Ishikawa (cell line): ENCODE results near the gene IL10RA.

Source experiments
- CEBPB ChIP-seq: IDR thresholded peaks from 2 replicates; pipeline ENCODE4 v1.6.1; 2012
- CREB1 ChIP-seq: IDR thresholded peaks from 2 replicates; pipeline ENCODE4 v1.6.1; 2012; ENCODE audit warnings: low read depth
- EGR1 ChIP-seq: IDR thresholded peaks from 2 replicates; pipeline ENCODE4 v1.6.1; 2012
- EP300 ChIP-seq: IDR thresholded peaks from 2 replicates; pipeline ENCODE4 v1.6.1; 2012; ENCODE audit warnings: borderline replicate concordance
- FOXM1 ChIP-seq: IDR thresholded peaks from 2 replicates; pipeline ENCODE4 v1.6.1; 2012; ENCODE audit warnings: low read depth, borderline replicate concordance
- MAX ChIP-seq: IDR thresholded peaks from 2 replicates; pipeline ENCODE4 v1.6.1; 2012
- NFIC ChIP-seq: IDR thresholded peaks from 2 replicates; pipeline ENCODE4 v1.6.1; 2012
- RAD21 ChIP-seq: IDR thresholded peaks from 2 replicates; pipeline ENCODE4 v1.6.1; 2012; ENCODE audit warnings: low read depth
- REST ChIP-seq: IDR thresholded peaks from 2 replicates; pipeline ENCODE4 v1.6.1; 2012; ENCODE audit warnings: low read depth, mild to moderate bottlenecking
- TAF1 ChIP-seq: IDR thresholded peaks from 2 replicates; pipeline ENCODE4 v1.6.1; 2012; ENCODE audit warnings: low read depth, mild to moderate bottlenecking
- TCF12 ChIP-seq: IDR thresholded peaks from 2 replicates; pipeline ENCODE4 v1.6.1; 2012; ENCODE audit warnings: low read depth
- TEAD4 ChIP-seq: IDR thresholded peaks from 2 replicates; pipeline ENCODE4 v1.6.1; 2012
- USF1 ChIP-seq: IDR thresholded peaks from 2 replicates; pipeline ENCODE4 v1.6.1; 2012
- YY1 ChIP-seq: IDR thresholded peaks from 2 replicates; pipeline ENCODE4 v1.6.1; 2012; ENCODE audit warnings: low read depth
- ZBTB7A ChIP-seq: IDR thresholded peaks from 2 replicates; pipeline ENCODE4 v1.6.1; 2012; ENCODE audit warnings: low read depth

Gene IL10RA

GRCh38 chr11:118009864-118010737, 23.9 kb downstream of the IL10RA start:
- no peak for TF ChIP-seq CEBPB
- no peak for TF ChIP-seq MAX
- no peak for TF ChIP-seq TCF12
- TF ChIP-seq EP300 = no peak

- TF ChIP-seq REST (no peak), ZBTB7A (no peak), USF1 (no peak), TEAD4 (no peak), TCF12 (no peak), CEBPB (no peak), EP300 (no peak)
These were observed 24.7 kb downstream of the IL10RA start for GRCh38 chr11:118010738-118011461.

- TF ChIP-seq TCF12 = no peak
- TF ChIP-seq USF1 = no peak
- TF ChIP-seq YY1 = no peak
- no peak for TF ChIP-seq MAX
- TF ChIP-seq RAD21 = no peak
- no peak for TF ChIP-seq NFIC
These were observed 26.0 kb downstream of the IL10RA start for GRCh38 chr11:118012083-118012669.

- TF ChIP-seq NFIC (no peak), MAX (no peak), TCF12 (no peak), USF1 (no peak), CEBPB (no peak), REST (no peak), TEAD4 (no peak), FOXM1 (no peak), CREB1 (no peak), EGR1 (no peak), TAF1 (no peak), RAD21 (no peak), EP300 (no peak), ZBTB7A (no peak), YY1 (no peak)
These were observed 27.8 kb downstream of the IL10RA start for GRCh38 chr11:118014022-118014421.

- TF ChIP-seq RAD21 (no peak), ZBTB7A (no peak), FOXM1 (no peak), USF1 (no peak), CREB1 (no peak), YY1 (no peak), TAF1 (no peak), MAX (no peak), TEAD4 (no peak), EGR1 (no peak), EP300 (no peak), REST (no peak), TCF12 (no peak), NFIC (no peak), CEBPB (no peak)
These were observed 29.2 kb downstream of the IL10RA start for GRCh38 chr11:118015385-118015841.
